GM19239 (cell line): Measurements from ENCODE around the gene ARL5B.

ENCODE experiments used
- DNase-seq: peaks from one replicate; pipeline ENCODE4 v3.0.0; 2011; ENCODE audit warnings: low spot score; ENCODE audit not compliant: insufficient read length
- FAIRE-seq: peaks from 2 replicates; lab custom pipeline; 2011; peaks lifted over from hg19 to GRCh38; lab: Jason Lieb, UNC

Gene ARL5B

DNA sequence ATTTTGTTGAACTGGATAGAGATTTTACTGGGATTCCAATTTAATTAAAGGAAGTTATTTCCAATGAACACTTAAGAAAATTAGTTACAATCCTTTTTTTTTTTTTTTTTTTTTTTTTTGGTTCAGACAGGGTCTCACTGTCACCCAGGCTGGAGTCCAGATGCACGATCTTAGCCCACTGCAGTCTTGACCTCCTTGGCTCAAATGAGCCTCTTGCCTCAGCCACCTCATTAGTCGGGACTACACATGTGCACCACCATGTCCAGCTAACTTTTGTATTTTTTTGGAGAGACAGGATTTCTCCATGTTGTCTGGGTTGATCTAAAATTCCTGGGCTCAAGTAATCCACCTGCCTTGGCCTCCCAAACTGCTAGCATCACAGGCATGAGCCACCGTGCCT lies 2.5 kb upstream of the ARL5B start:
- no peak for DNase-seq
- FAIRE-seq, result no peak

DNA sequence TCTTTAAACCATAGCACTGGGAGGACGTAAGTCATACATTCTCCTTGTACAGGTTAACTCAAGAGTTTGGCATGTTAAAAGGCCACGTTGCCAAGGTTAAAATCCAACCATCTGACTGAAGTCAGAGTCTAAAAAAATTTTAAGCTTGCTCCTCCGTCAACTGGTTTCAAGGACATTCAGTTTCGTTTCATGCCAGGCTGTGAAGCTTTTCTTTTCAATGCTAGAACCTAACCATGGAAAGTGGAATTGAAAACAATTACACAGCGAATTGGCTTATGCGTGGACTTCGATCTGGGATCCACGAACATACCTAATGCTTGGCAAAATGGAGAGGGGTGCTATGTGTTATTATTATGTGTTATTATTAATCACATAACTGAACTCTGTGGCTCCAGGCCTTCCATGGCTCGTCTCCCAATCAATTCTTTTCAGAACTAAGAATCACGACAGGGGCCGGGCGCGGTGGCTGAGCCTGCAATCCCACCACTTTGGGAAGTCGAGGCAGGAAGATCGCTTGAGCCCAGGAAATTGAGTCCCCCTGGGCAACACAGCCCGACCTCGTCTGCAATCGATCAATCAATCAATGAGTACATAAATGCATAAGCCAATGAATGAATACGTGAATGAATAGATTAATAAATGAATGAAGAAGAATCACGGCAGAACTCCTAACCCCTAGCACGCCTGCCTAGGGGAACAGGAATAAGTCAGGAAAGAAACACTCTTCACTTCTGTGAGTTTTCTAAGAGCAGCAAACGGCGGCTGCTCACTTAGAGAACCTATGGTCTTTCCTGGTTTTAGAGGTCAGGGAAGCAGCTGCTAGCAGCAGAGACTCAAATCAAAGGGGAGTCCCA lies 733 bp upstream of the ARL5B start:
- FAIRE-seq (peak; percentile 90), DNase-seq (peak; percentile 13)

DNA sequence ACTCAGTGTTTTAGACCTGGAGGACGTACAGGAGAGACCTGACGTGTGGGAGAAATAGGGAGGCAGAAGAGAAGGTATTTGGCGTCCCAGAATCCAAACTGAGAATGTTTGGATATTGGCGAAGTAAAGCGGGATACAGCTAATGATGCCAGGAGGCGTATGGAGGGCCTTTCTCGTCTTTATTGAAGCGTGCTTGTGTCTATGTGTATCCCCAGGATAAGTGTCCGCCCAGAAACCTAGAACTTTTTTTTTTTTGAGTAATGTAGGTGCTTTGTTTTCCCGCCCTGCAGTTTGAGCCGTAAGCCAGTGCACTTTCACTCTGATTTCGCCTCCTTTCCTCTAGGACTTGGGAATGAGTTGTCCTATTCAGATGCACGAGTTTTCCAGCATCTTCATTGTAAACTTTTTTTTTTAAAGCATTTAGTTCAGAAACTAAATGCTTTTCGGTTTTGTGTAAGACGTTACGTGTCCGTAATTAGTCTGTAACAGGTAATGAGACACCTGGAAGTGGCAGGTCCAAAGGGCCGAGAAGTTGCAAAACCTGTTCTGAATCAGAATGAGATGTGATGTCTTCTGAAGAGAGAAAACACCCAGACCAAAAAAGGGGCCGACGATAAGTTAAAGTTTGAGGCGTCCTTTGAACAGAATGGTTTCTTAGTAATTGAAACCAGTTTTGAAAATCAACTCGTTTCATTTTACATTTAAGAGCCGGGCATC lies 746 bp downstream of the ARL5B start:
- peak; percentile 72 for FAIRE-seq
- no peak for DNase-seq

DNA sequence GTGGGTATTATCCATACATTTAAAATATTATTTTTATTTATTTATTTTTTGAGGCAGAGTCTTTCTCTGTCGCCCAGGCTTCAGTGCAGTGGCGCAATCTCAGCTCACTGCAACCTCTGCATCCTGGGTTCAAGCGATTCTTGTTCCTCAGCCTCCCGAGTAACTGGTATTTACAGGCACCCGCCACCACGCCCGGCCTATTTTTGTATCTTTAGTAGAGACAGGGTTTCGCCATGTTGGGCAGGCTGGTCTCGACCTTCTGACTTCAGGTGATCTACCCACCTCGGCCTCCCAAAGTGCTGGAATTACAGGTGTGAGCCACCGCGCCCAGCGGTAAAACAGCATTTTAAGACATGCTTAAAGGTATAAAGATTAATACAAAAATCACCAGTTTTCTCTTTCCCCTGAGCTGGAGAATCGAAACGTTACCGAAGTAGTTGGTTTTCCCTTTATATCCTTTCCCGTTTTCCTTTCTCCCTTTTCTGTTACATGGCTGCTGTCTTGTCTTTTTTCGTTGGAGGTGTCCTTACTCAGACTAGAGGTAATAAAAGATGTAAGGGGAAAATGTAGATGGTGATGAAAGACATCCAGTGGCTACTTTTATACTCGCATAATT lies 1.7 kb downstream of the ARL5B start:
- no peak for FAIRE-seq
- DNase-seq, result no peak

DNA sequence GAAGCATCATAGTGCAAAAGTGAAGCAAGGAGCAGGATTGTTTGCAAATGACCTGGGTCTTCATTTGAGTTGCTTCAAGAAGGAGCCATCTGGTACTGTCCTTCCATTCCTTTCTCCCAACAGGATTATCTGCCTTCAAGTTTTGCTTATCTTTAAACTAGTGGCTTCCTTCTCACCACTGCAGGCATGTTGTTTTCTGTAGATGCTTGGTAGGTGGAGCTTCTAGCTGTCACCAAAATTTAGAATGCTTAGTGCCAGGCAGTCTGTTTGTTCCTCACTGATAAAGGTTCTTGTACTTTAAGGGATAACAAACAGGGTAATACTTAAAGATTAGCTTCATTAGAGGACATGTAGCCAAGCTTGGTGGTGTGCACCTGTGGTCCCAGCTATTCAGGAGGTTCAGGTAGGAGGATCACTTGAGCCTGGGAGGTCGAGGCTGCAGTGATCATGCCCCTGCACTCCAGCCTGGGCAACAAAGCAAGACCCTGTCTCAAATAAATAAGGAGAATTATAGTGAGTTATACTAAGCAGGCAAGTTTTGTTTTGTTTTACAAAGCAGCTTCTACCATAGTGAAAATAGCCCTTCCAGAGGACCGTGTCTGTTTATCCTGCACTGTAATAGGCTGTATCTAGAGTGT lies 5.7 kb downstream of the ARL5B start:
- DNase-seq, result no peak
- no peak for FAIRE-seq

DNA sequence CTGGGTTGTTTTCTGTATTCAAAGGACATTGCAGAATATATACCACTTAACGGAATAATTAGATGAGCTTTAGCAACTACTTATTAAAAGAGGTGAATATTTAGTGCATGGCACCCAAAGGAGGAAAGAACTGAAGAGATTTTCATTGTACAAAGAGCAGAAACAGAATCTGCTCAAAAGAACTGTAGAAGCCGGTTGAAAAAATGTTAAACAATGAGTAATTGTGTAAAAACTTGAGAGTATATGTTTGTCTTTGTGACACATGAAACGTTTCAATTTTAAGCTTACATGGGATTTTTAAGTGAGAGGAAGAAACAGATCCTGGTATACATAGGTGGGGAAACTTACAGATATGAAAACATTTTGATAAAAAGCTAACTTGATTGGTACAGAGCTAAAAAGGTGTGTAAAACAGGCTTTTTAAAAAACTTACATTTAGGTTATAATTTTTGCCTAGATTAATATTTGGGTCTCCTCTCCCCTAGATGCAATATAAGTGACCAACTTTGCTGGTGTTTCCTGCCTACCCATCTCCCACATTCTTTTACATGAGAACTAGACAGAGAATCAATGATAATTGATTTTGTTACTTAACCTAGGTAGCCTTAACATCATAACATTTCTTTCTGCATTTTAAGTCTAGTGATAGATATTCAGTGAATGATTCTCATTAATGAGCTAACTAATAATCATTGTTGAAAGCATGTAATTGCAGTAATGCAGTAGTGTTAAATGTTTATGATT lies 6.8 kb downstream of the ARL5B start:
- FAIRE-seq, result peak; percentile 63
- no peak for DNase-seq

DNA sequence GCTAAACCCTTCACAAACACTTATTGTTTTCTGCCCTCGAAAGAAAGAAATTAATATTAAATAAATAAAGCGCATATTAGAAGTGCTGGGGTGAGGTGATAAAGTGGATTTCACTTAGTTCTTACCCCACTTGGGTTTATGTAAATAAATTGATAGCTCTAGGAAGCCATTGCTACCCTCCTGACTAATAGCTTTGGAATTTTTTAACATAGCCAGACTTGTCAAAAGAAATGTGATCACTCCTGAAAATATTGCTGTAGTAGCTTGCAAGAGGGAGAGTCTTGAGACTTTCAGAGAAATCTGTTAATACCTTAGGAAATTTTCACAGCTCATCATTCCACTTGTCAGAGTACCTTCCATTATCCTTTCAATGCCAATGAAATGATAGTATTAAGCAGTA lies 7.6 kb downstream of the ARL5B start:
- FAIRE-seq (no peak), DNase-seq (no peak)

DNA sequence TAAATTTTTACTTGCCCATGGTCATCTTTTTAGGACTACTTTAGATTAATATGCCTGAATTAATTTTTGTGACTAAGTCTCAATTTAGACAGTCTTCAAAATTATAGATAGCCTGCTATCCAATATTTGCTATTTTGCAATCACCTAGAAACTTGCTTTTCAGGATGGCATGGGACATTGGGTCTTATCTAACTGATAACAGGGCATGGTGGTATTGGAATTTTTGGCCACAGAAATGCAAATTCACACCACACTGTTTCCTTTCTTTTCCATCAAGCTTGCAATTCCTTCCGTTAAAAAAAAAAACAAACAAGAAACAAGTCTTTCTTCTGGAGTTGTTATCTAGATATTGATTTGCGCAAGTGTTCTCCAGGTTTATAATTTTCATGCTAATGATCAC lies 8.8 kb downstream of the ARL5B start:
- DNase-seq, result no peak
- FAIRE-seq, result no peak

DNA sequence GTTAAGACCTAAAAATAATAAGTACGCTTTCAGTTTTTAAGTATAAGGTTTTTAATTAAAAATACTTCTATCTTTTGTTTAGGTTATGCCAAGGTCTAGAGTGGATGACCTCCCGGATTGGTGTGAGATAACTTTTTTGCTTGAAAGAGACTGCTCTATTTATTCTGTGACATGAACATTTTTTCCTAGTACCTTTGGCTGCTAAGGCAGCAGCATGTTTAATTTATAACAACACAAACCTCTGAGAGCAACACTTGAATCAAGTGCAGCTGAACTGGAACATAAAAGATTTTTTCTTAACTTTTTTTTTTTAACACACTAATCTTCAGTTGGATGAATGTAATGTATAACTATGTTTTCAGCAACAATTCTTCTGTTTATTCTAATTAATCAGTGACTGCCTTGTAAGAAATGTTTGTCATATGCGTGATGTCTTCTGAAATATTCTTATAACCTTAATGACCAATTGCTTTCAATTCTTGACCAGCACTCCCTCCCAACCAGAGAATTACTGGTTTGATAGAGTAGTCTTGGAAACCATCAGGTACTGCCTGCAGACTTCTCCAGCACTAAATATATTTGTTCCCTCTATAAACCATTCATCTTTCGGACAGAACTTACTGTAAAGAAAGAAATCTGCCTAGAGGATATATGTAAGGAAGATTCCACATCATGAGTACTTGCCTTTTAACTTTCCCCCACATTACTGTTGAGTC lies 16.0 kb downstream of the ARL5B start:
- DNase-seq (no peak), FAIRE-seq (no peak)

DNA sequence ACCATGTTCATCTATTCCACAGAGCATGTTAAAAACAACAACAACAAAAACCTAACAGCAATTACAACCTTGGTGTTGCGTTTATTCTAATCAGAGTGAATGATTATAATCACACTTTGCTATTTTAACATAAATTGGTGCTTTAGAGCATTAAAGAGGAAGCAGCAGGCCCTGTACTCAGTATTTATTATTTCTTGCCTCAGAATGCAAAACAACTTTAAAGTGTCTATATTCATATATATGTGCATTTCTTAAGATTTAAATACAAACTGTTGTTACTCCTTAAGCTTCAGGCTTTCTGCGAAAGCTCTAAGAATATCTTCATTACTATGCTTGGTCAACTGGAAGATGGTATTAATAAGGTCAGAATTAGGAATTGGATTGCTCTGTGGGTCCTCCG lies 21.5 kb downstream of the ARL5B start:
- FAIRE-seq, result no peak
- no peak for DNase-seq

DNA sequence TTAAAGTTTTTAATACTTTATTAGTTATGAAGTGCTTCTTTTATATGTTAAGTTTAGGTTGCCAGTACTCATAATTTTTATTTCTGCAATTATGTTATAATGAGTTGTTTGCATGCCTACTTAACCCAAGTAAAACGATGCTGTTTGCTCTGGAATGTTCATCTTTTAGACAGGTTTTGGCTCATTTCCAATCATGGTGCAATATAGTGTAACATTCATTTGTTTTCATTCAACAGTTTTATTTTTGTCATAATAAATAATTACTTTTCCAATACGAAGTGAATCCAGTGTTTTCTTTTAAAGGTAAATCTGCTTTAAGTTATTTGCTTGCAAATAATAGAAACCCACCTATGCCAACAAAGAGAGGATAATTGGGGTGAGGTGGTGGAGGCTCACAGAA lies 22.1 kb downstream of the ARL5B start:
- FAIRE-seq (no peak), DNase-seq (no peak)

DNA sequence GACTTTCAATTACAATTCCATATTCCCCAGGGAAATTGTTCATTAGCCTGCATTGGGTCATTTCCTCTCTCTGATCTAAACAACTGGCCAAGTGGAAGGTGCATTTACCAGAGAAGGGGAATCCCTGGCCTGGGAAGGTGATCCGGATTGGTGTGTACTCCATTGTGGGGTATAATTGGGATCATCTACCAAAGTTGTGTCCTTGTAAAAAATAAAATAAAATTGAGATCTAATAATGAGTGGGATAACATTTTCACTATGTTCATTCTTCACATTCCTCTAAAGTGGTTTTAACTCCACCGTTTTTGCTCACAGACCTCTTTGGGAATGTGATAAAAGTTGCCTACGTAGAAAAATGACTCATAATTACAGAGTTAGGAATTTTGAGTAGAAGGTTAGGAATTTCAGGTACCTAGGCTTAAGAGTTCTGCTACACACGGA lies 22.8 kb downstream of the ARL5B start:
- no peak for FAIRE-seq
- no peak for DNase-seq

DNA sequence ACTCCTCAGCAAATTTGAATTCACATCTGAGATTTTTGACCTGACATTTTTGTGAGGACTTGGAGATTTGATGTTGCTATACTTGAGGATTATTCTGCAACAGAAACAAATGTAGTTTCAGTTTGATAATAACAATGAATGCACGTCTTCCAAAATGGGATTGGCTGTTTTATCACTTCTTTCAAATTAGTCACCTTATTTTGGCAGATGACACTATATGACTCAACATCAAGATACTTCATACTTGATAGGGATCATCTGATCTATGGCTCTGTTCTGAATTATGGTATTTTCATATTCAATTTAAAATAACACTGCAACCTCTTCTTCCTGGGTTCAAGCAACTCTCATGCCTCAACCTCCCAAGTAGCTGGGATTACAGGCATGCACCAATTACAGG lies 24.2 kb downstream of the ARL5B start:
- no peak for FAIRE-seq
- DNase-seq, result no peak

DNA sequence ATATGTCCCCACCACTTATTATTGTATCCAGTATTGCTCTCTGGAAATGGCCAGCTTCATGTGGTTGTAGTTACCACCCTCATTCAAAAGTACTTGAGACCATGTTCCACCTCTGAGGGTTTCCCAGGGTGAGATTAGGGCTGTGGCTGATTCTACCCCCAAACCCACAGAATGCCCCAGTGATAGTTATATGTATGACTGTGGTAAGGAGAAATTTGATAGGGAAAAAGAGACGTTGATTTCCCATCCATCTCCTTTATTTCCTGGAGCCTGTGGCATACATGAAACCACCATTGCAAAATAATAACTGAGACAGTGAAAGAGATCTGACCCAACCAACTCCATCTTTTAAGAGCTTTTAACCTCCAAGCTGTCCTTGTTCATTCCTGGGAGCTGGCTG lies 25.2 kb downstream of the ARL5B start:
- no peak for FAIRE-seq
- DNase-seq, result no peak

DNA sequence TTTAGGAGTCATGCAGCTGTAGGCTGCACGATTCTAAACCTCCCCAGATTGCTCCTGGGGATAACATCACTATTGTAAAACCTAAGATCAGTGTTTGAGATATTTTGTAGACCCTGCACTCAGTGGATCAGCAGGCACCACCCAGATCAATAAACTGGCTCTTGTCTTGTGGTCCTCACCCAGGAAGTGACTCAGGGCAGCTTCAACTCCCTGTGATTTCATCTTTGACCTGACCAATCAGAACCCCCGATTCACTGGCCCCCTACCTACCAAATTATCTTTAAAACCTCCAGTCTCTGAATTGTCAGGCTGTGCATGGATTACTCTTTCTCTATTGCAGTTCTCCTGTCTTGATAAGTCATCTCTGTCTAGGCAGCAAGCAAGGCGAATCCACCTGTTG lies 25.7 kb downstream of the ARL5B start:
- DNase-seq (no peak), FAIRE-seq (no peak)

DNA sequence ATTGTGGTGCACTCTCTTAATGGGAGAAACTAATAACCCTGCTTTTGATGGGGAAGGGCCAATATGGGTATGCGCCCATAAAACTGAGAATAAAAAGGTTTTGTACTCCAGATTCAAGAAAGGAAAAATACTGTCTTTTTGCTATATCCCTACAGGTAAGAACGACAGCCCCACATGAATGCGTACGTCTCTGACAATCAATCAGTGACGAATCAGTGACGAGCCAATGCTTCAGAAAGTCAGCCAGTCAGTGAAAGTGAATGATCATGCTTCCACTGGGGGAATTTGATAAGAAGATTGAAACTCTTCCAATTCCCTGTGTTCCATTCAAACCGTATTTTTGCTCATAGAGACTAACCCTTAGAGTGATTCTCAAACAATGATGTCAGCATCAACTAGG lies 26.3 kb downstream of the ARL5B start:
- FAIRE-seq, result no peak
- DNase-seq, result no peak

DNA sequence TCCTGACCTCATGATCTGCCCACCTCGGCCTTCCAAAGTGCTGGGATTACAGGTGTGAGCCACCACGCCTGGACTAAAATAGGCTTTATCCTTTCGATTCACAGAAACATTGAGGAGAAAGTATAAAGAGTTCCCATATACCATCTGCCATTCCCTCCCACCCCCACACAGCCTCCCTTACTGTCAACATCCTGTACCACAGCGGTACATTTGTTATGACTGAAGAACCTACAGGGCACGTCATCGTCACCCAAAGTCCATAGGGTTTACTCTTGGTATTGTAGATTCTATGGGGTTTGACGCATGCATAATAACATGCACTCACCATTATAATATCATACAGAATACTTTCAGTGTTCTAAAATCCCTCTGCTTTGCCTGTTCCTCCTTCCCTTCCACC lies 28.0 kb downstream of the ARL5B start:
- no peak for DNase-seq
- no peak for FAIRE-seq

DNA sequence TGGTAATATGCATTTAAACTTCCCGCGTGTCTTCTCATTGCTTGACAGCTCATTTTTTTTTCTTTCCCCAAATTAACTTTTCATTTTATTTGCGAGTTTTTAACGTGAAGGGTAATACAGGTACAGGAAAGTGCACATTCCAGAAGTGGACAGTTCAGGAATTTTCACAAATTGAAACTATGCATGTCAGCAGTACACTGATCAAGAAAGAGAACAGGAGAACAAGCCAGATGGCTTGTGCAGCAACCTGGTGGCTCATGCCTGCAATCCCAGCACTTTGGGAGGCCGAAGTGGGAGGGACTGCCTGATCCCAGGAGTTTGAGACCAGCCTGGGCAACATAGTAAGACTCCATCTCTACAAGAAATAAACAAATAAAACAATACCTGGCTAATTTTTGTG lies 28.5 kb downstream of the ARL5B start:
- DNase-seq (no peak), FAIRE-seq (no peak)

DNA sequence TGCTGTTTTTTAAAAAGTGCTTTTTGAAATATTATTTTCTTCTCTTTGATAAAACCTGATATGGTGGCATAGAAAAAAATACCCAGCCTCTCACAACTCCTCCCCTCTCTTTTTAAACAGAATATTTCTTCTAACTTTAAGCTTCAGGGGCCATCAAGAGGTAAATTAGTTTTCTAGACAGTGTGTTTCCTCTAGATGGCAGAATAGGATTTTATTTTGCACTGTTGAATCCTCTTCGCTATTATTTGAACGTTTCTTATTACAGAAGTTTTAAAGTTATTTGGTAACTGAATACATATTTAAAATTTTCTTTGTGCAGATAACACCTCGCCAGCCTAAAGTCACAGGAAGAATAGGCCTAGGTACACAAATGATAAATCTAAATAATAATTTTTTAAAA lies 30.3 kb downstream of the ARL5B start:
- no peak for FAIRE-seq
- no peak for DNase-seq

DNA sequence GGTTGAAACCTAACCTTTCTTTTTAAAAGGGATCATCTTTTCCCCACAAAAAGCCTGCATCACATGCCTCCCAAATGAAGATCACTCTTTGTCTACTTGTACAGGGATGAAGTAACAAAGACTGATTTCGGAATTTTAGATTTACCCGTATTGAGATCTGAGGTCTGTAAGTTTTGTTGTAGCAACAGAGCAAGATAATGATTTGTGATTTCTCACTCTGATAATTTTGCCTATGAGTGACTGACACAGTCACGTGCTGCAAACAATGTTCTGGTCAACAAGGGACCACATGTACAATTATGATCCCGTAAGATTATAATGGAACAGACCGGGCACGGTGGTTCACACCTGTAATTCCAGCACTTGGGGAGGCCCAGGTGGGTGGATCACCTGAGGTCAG lies 31.3 kb downstream of the ARL5B start:
- no peak for FAIRE-seq
- no peak for DNase-seq
